ENCODE measurements around the gene ILDR1.
"Not testable (repeated sequence)": the region's sequence is repeated elsewhere in the genome, so short reads cannot be mapped to it uniquely, and the experiment has no call there.

ILDR1 gene

DNA sequence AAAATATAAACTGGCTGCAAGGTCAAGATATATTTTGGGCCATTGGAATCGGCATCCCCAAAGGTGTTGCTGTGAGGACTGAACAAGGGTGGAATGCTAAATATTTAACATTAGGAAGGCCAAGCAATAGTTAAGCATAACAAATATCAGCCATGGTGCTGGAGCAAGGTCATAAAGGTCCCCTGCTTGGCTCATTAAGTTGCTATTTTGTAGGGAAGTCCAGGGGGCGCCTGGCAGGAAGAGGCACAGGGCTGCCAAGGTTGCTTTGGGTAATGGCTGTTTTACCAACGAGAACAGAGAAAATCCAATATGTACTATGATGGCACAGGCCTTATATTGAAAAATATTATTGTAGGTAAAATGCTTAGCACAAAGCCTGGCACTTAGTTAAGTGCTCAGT, 65.7 kb downstream of the ILDR1 start:
- DNase-seq (ENCODE audit: low read depth in 1 of 2, low spot score in 1 of 2), result no peak

DNA sequence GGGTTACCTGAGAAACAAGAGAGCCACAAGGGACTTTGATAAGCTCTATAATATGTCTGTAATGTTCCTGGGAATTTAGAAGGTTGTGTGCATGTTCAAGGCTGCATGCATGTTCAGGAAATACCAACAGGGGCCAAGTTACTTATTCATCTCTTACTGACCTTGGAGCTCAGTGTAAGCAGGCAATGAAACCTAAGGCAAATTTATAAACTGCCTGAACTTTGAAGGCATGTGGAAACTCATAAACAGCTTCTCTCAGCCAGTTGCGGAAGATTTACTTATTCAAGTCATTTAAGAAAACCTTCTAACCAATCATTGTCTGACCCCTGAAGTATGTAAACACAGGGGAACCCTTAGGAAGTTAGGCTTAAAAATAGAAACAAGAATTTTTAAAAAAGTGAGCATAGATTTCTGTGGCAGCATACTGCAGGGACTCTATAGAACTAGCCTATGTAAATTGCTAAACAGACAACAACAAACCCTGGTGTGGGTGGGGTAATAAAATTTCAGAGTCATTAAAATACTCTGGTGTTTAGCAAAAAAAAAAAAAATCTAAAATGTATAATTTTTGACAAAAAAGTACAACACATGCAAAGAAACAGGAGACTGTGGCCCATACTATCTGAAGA, 70.6 kb downstream of the ILDR1 start:
- no peak for DNase-seq (ENCODE audit: low read depth in 1 of 2, low spot score in 1 of 2)

DNA sequence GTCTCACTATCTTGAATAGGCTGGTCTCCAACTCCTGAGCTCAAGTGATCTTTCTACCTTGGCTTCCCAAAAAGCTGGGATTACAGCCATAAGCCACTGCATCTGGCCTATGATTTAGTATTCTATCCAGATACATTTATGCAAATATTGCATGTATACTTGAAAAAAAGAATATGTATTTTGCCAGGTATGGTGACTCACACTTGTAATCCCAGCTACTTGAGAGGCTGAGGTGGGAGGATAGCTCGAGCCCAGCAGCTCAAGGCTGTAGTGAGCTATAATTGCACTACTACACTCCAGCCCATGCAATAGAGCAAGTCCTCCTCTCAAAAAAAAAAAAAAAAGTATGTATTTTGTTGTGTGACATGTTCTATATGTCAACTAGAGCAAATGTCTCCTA, 73.4 kb downstream of the ILDR1 start:
- DNase-seq (ENCODE audit: low read depth in 1 of 2, low spot score in 1 of 2), result no peak

DNA sequence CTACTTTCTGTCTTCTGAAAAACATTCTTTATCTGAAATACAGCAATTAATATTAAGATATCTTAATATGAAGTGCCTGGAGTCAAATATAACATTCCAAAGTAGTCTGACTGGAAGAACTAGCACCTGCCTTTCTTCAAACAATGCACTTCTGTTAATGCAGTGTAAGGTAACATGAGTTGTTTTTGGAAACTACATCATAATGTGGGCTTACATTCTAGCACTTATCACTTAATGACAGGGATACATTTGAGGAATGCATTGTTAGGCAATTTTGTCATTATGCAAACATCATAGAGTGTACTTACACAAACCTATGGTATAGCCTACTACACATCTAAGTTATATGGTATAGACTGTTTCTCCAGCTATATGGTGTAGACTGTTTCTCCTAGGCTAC, 78.6 kb downstream of the ILDR1 start:
- no peak for DNase-seq (ENCODE audit: low read depth in 1 of 2, low spot score in 1 of 2)

DNA sequence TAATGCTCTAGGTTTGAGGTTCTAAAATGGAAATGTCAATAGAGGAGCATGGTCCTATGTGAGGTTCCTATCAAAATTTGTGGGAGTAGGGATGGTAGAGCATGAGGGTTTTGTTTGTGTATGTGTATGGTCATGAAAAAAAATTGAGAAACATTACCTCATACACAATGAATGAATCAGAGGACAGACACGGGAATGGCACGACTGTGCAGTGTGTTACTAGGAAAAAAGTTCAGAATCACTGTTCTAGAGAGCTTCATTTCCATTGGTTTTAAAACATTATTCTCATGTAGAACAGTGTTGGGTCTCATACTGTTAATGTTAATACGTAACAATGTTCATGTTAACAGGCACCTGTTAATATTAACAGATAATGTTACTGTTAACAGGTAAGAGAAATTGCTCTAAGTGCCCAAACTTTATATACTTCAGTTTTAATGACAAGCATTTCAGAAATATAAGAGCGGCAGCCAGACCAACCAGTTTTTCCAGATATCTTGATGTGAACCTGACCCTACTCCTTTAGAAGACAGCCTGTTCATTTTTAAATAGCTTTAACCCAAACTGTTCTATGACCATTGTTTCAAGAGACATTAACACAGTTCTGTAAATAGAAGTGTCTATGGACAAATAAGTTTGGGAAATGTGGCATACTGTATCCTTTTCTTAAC, 79.8 kb downstream of the ILDR1 start:
- DNase-seq (ENCODE audit: low read depth in 1 of 2, low spot score in 1 of 2), result no peak

DNA sequence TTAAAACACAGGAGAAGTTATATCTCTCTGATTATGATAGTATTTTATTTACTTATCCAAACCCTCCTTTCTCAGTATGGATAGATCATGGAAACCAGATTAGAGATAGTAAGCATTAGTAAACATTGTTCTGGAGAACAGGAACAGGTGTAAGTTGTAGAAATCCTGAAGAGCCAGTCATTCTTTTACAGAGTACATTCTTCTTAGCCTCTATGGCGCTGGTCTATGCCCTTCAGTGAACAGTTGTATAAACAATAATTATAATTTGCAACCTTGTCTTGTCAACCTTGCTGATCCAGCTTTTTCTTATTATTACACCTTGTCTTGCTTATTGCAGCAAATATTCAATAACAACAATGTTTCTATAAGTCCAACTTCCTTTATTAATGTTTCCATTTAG, 80.5 kb downstream of the ILDR1 start:
- DNase-seq (ENCODE audit: low read depth in 1 of 2, low spot score in 1 of 2), result no peak

DNA sequence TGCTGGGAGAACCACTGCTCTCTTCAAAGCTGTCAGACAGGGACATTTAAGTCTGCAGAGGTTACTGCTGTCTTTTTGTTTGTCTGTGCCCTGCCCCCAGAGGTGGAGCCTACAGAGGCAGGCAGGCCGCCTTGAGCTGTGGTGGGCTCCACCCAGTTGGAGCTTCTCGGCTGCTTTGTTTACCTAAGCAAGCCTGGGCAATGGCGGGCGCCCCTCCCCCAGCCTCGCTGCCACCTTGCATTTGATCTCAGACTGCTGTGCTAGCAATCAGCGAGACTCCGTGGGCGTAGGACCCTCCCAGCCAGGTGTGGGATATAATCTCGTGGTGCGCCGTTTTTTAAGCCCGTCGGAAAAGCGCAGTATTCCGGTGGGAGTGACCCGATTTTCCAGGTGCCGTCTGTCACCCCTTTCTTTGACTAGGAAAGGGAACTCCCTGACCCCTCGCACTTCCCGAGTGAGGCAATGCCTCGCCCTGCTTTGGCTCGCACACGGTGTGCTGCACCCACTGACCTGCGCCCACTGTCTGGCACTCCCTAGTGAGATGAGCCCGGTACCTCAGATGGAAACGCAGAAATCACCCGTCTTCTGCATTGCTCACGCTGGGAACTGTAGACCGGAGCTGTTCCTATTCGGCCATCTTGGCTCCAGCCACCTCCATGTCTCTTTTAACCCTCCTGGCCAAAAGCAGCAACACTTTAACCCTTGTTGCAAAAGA, 83.7 kb downstream of the ILDR1 start:
- not testable (repeated sequence) for DNase-seq (ENCODE audit: low read depth in 1 of 2, low spot score in 1 of 2)
